Measurements from ENCODE around the gene SRPX. TPM values are rescaled to one million over a fixed set of nuclear protein-coding genes. Genes with fewer than 3 reads are reported as not detected.

Gene SRPX
- total RNA-seq, 1 donor from 2014 or later = 20.6 TPM

DNA sequence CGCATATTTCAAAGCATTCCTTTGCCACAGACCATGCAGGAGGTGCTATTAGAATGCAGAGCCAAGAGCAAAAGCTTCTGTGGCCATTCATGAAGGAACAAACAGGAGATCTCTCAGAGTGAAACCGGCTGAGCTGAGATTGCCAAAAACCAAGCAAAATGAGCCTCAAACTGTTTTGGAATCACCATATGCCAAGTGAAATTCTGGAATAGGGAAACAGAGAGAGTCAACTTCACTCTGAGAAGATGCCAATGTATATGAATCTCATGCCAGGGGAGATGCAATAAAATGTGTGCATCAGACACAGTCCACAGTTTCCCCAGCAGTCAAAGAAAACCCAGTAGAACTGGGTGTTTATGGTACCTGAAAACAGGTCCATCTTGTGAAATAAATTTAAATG lies 42.3 kb downstream of the SRPX start:
- Histone ChIP-seq H3K4me3 (ENCODE audit: low read depth, low read length) (no peak overlapping the region), H3K36me3 (ENCODE audit: control insufficient read depth, insufficient read depth, low read length) (no peaks in the 10 kb centered on the region), H3K27me3 (ENCODE audit: control insufficient read depth, insufficient read depth, low read length) (no peaks in the 10 kb centered on the region)
- no peak for DNase-seq (ENCODE audit: low read depth)
- TF ChIP-seq, protein P1, sequence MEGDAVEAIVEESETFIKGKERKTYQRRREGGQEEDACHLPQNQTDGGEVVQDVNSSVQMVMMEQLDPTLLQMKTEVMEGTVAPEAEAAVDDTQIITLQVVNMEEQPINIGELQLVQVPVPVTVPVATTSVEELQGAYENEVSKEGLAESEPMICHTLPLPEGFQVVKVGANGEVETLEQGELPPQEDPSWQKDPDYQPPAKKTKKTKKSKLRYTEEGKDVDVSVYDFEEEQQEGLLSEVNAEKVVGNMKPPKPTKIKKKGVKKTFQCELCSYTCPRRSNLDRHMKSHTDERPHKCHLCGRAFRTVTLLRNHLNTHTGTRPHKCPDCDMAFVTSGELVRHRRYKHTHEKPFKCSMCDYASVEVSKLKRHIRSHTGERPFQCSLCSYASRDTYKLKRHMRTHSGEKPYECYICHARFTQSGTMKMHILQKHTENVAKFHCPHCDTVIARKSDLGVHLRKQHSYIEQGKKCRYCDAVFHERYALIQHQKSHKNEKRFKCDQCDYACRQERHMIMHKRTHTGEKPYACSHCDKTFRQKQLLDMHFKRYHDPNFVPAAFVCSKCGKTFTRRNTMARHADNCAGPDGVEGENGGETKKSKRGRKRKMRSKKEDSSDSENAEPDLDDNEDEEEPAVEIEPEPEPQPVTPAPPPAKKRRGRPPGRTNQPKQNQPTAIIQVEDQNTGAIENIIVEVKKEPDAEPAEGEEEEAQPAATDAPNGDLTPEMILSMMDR (IDR thresholded peaks at IDR 0.05; ENCODE audit: insufficient read depth, low read length, poor library complexity, severe bottlenecking) = no peak

DNA sequence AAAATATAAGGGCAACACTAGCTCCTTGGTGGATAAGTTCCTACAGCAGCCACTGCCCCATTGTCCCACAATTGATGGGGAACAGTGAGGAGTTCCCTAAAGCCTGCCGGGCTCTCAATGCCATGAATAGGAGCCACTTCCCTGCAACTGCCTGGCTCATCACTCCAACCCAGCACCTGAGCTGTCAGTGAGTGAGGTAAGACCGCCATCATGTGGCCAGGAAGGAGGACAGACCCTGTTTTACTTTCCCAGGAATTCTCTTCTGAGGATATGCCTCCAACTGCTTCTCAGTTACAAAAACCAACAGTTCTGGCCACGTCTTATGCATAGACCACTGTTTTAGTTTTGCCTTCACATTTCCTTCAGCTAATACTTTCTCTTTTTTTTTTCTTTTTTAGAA lies 45.5 kb downstream of the SRPX start:
- TF ChIP-seq, protein P1 (IDR thresholded peaks at IDR 0.05; ENCODE audit: insufficient read depth, low read length, poor library complexity, severe bottlenecking) = peak; percentile 63

DNA sequence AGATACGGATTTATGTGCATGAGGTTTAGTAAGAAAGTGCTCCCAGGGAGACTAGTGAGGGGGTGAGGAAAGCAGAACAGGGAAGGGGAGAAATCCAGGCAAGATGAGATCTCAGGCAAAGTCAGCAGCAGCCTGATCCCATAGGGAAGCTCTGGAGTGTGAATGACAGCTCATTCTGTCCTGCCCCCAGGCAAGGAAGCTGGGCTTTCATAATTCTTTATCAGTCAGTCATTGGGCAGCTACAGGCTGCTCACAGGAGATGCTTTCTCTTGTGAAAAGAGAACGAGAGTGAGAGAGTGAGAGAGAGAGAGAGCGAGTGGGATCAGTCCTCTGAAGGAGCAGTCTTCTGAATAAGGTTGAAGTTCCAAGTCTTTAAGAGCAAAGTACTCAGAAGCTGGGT lies 48.1 kb downstream of the SRPX start:
- H3K4me3 ChIP-seq (ENCODE audit: low read depth, low read length) = no peak overlapping the region
- DNase-seq (ENCODE audit: low read depth) = no peak
- no peaks in the 10 kb centered on the region for H3K27me3 ChIP-seq (ENCODE audit: control insufficient read depth, insufficient read depth, low read length)
- H3K36me3 ChIP-seq (ENCODE audit: control insufficient read depth, insufficient read depth, low read length) = peaks cover 1% of the 10 kb centered on the region
- TF ChIP-seq, protein P1 (IDR thresholded peaks at IDR 0.05; ENCODE audit: insufficient read depth, low read length, poor library complexity, severe bottlenecking) = no peak

More for the DNA sequence above, 45.5 kb downstream of the SRPX start:
- Histone ChIP-seq H3K36me3 (ENCODE audit: control insufficient read depth, insufficient read depth, low read length) (peaks cover 1% of the 10 kb centered on the region), H3K4me3 (ENCODE audit: low read depth, low read length) (no peak overlapping the region), H3K27me3 (ENCODE audit: control insufficient read depth, insufficient read depth, low read length) (no peaks in the 10 kb centered on the region)
- no peak for DNase-seq (ENCODE audit: low read depth)

DNA sequence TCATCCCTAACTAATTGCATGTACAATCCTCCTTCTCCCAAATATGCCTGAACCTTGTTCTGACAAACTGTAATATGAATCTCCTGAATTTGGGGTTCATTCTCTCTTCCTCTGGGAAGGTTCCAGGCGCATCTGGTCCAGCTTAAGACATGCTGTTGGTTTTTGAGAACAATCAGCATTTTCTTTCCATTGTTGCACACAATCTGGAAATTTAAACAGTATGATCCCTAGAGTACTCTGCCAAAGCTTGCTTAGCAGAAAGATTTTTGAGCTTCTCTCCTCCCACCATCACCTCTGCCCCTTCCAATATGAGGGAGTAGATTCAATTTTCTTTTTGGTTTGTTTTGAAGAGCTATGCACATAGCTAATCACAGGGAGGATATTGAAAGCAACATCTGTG lies 50.1 kb downstream of the SRPX start:
- H3K27me3 ChIP-seq (ENCODE audit: control insufficient read depth, insufficient read depth, low read length) = no peaks in the 10 kb centered on the region
- peaks cover 1% of the 10 kb centered on the region for H3K36me3 ChIP-seq (ENCODE audit: control insufficient read depth, insufficient read depth, low read length)
- TF ChIP-seq, protein P1 (IDR thresholded peaks at IDR 0.05; ENCODE audit: insufficient read depth, low read length, poor library complexity, severe bottlenecking) = no peak
- DNase-seq (ENCODE audit: low read depth) = no peak
- H3K4me3 ChIP-seq (ENCODE audit: low read depth, low read length) = no peak overlapping the region

DNA sequence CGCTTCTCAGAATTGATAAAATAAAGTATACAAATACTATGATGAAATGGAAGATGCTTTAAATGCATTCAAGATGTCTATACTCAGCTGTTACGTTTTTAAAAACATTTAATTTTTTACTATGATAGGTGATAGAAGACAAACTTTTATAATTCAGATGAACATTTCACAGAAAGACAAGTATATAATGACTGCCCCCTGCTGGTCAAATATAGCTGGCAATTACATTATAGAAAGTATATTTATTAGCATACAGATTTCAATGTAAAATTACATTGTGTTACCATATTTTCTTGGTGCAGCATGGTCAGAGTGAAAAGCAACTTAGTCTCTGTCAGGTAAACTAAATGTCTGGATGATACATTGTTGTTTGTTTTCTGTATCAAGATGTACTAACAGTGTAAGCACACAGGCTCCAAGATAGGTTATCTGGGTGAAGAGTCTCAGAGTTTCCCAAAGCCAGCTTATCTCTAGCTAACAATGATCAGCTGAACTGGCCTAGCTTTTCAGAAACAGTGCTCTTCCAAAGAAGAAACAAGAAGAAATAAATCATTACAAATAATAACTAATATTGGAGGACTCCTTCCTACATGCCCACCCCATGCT lies 54.1 kb downstream of the SRPX start:
- Histone ChIP-seq H3K36me3 (ENCODE audit: control insufficient read depth, insufficient read depth, low read length) (peaks cover under 1% of the 10 kb centered on the region), H3K4me3 (ENCODE audit: low read depth, low read length) (no peak overlapping the region), H3K27me3 (ENCODE audit: control insufficient read depth, insufficient read depth, low read length) (no peaks in the 10 kb centered on the region)
- DNase-seq (ENCODE audit: low read depth) = no peak
- TF ChIP-seq, protein P1 (IDR thresholded peaks at IDR 0.05; ENCODE audit: insufficient read depth, low read length, poor library complexity, severe bottlenecking) = no peak

DNA sequence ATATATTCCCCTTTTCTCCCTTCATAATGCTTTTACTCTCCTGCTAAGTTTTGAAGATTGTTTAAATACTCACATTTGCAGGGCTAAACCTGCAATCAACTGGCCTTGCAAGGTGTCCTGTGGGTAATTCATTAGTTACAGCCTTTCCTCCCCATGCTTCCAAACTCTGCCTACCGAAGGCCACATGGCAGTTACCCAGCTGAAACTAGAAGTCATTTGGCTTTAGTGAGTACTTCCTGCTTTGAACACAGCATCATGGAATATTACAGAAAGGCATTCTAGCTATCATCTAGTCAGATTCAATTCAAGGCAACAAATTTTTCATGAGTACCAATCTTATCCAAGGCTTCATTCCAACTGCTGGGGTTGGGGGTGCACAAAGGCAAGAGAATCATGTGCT lies 55.6 kb downstream of the SRPX start:
- no peak for DNase-seq (ENCODE audit: low read depth)
- Histone ChIP-seq H3K36me3 (ENCODE audit: control insufficient read depth, insufficient read depth, low read length) (no peaks in the 10 kb centered on the region), H3K4me3 (ENCODE audit: low read depth, low read length) (no peak overlapping the region), H3K27me3 (ENCODE audit: control insufficient read depth, insufficient read depth, low read length) (no peaks in the 10 kb centered on the region)
- TF ChIP-seq, protein P1 (IDR thresholded peaks at IDR 0.05; ENCODE audit: insufficient read depth, low read length, poor library complexity, severe bottlenecking) = no peak
